Pulmonary artery endothelial cell (primary cell): ENCODE results near the gene TSPAN9. TPM values are rescaled to one million over a fixed set of nuclear protein-coding genes. Genes with fewer than 3 reads are reported as not detected.

ENCODE experiments used
- DNase-seq: peaks from one replicate; pipeline ENCODE4 v3.0.0-alpha.2; 2011; ENCODE audit warnings: low read depth, low spot score
- total RNA-seq: library from RNA; depleted of rRNA; stranded (reverse); fragments of >200 nt; gene quantifications from 2 replicates; pipeline ENCODE4 v1.2.3, GENCODE V29; 2014

The TSPAN9 gene
- total RNA-seq, 1 donor from 2014 or later: 65.0 TPM

DNA sequence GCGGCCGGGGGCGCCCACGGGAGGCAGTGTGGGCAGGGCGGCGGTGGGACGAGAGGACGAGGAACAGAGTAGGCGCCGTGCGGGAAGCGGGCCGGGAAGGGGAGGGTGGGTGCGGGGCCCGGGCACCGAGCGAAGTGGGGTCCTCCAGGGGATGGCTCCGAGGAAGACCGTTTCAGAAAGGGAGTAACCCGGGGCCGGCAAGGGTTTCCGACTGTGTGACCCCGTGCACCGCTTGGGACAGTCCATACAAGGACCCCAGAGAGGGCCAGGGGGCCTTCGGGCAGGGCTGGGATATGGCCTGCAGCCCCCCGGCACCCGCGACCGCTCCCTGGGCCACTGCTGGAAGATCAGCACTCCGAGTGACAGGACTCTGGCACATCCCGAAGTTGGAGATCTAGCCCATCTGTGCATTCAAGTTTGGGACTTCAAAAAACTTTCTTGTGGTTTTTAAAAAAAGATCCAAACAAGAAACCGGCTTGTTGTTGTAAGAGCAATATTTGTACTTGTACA, 448 bp downstream of the TSPAN9 start:
- DNase-seq: no peak

DNA sequence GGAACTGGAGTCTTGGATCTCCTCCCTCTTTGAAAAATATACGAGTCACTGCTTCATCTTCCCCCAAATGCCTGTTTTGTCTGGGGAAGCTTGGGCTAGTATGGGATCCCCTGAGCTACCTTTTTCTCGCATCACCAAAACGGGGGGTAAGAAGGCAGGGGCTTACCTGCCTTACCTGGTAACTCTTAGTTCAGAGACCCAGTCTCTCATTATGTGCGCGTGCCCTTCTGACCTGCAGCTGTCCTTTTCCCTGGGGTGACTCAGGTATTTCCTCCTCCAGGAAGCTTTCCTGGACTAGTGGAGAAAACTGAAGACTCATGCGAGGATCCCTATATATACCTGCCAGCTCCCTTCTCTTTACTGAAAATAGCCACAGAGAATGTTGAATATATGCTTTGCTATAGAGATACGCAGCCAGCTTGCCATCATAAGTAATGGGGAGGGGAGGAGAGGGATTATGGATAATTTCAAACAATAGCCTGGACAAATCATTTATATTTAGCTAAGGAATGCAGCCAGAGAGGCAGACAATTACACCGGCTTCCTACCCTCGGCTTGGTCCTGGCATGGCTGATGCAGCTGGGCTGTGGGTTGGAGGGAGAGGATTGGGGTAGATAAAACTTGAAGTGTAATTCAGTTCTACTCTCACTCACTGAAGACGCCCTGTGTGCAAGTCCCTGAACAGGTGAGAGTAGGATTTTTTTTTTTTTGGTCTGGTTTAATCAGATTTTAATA, 1.1 kb downstream of the TSPAN9 start:
- no peak for DNase-seq

DNA sequence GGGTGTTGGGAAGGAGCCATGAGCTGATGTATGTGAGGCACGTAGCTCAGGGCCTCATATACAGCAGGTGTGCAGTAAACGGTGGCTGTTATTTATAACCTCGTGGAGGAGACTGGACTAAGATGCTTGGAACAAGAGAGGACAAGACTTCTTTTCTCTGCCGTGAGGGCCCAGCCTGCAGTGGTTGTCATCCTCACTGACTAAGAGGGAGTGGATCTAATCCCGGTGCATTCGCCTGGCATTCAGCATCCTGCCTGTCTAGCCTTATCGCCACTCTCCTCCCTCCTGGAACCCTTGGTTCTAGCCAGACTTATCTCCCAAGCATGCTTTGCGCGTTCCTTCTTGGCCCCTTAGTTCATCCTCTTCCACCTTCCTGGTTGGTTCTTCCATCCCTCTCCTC, 3.9 kb downstream of the TSPAN9 start:
- no peak for DNase-seq

DNA sequence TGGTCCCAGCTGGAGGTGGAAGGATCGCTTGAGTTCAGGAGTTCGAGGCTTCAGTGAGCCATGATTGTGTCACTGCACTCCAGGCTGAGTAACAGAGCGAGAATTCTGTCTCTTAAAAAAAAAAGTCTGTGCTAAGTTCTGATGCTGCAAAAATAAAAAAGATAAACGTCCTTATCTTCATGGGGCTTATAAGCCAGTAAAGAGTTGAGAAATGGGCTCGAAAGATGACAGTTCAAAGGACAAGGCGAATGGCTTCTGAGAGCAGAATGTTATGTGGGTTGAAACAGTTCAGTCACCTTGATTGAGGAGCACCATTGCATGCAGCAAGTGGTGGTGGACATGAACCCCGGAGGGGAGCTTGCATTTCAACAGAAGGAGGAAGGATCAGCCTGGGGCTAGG, 4.7 kb downstream of the TSPAN9 start:
- no peak for DNase-seq

DNA sequence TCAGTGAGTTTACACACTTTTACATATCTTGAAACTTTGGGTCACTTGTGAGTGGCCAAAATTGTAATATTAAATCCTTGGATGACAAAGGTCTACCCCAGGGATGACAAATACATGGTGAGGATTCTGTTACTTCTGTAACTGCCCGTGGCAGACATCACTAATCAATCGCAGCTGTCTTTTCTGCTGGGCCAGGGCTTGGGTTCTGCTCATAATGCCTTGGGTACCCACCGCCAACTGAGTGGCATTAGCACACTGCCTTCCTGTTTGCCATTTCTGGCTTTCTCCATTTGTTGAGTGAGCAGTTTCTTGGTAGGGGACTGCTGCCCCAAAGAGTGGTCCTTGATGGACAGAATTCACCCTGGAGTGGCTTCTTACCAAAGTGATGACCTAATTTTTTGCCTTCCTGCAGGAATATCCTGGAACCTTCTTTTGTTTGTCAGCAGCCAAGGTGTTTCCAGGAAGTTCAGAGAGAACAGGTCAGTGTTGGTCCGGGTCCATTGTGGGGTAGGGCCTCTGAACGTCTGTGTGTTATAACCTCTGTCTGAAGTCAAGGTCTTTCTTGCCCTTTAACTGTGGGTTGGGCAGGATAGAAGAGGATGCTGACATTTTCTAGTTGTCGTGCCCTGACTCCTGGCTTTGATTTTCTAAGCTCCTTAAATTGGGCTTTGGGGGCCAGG, 6.2 kb downstream of the TSPAN9 start:
- no peak for DNase-seq

DNA sequence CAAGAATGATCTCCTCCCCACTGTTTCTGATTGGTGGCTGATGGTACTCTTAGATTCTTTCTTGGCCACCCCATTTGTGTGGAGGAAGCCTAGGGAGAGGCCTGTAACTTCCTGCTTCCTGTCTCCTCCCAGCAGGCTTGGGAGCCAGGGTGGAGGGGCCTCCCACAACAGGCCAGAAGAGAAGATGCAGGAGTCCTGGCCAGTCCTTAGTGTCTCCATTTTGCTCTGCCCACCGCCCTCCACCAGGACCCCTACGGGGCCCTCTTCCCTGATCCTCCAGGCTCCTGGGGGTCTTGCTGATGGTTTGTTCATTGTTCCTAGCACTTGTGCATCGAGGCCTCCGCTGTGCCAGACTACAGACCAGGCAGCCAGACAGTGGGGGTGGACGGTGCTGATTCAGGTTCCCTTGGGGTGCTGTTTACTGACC, 6.8 kb downstream of the TSPAN9 start:
- no peak for DNase-seq

DNA sequence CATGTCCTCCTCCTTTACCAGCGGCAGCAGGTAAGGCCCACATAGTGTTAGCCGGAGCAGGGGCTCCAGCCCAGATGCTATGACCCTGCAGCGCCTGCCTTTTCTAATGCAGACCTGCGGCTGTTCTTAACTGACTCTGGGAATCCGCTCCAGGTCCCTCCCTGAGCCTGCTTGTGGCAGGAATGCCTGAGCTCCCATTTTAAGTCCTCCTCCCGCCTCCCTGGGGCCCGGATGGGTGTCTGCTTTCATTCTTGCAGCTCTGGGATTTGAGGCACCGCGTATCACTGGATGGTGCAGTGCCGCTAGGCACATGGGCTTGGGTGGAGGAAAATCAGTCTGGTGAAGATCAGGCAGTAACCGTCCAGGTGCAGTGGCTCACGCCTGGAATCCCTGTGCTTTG, 7.6 kb downstream of the TSPAN9 start:
- DNase-seq: no peak

DNA sequence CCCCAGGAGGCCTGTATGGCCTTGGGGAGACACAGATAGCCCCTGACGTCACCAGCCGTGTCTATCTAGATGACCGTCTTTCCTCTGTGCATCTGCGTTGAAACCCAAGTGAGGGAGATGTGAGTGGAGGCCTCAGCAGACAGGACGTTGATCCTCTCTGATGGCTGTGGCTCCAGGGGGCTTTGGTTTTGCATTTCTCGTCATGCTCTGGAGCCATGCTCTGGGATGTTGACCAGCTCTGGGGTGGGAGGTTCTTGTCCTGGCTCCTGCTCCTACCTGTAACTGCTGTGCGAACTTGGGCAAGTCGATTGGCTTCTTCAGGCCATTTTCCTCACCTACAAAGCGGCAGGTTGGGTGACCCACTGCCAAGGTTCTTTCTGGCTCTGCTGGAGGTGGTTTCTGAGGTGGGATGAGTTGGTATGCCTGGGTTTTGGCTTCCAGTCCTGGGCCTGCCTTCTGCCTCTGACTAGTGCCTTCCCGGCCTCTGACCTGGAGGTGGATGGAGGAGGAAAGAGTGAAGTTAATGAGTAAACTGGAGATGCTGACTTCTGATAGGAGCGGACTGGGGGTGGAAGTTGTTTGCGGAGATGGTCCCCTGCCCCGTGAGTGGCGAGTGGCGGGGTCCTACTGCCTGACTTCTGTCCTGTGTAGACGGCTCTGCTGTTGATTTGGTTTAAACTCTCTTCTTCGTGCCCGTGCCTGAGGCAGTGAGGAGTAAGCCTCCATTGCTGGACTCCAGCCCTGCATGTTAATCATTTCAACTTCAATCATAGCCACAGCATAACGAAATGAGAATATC, 8.4 kb downstream of the TSPAN9 start:
- DNase-seq: no peak

DNA sequence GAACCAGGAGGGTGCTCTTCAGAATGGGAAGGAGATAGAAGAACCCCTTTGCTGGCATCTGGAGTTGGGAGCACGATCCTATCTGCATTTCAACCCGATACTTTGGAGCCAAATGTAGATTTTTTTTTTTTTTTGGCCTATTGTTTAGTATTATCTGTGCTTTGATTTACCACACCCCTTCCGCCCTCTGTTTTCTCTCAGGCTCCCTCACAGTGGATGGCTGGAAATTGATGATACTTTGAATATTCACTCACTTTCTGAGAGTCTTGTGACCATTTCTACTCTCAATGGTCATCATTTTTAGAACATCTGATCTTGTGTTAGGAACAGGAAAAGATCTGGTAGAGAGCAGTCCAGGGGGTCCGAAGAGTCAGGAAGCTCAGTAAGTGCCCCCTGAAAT, 9.0 kb downstream of the TSPAN9 start:
- no peak for DNase-seq

DNA sequence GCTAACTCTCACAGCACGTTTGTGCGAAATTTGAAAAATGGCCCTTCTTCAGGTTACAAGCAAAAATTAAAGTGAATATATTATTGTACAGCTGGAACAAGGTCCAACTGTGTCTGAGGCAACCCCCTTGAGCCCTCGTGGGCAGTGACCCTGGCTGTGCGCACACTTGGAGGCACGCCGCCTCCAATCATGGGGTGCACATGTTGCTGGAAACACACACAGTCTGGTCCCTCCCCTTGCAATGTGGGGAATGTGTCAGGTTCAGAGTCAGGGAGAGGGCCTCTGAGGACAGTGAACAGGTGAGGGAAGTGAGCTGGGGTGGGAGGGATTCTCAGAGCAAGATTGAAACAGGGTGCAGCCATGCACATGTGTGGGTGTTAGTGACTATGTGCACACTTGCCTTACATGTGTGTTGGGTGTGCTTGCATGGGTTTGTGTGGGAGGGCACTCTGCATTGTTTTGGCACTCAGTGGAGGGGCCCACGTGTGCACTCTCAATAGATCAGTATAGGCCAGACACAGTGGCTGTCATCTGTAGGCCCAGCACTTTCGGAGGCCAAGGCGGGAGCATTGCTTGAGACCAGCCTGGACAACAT, 9.6 kb downstream of the TSPAN9 start:
- DNase-seq: no peak

DNA sequence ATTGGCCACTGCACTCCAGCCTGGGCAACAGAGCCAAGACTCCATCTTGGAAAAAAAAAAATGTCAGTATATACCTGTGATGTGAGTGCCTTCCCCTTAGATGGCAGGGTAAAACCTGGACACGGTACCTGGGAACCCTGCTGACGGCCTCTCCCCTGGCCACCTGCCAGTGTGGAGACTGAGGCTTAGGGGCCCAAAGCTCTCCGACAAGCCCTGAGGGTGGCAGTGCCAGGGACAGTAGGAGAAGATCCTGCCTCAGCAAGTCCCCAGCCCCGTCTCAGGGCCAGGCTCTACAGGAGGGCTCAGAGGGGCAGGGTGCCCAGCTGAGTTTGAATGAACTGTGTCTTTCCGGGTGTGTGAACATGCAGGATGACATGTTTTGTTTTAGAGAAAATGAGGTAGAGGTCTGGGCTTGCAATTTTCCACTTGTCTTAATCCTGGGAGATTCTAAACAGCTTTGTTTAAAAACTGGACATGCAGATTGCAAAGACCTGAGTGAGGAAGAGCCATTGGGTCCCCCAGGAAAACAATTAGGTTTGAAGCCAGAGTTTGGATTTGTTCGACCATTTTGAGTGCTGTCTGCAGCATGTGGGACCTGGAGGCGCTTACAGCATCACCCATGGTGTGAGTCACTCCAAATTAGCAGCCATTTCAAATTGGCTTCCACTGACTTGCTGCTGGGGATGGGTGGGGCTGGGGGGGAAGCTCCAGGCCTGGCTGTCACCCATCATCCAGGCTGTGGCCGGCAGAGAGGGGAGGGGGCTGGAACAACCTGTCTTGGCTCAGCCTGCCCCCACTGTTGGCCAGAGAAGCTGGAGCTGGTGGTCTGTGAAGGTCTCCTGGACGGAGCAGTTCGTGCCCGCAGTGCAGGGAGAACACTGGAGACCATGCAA, 10.8 kb downstream of the TSPAN9 start:
- DNase-seq: no peak

DNA sequence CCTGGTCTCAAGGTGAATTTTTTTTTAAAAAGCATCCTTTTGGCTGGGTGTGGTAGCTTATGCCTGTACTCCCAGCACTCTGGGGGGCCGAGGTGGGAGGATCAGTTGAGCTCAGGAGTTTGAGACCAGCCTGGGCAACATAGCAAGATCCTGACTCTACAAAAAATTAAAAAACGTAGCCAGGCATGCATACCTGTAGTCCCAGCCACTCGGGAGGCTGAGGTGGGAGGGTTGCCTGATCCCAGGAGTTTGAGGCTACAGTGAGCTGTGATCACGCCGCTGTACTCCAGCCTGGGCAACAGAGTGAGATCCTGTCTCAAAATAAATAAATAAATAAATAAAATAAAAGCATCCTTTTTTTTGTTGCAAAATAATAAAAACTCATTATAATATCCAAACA, 12.4 kb downstream of the TSPAN9 start:
- no peak for DNase-seq

DNA sequence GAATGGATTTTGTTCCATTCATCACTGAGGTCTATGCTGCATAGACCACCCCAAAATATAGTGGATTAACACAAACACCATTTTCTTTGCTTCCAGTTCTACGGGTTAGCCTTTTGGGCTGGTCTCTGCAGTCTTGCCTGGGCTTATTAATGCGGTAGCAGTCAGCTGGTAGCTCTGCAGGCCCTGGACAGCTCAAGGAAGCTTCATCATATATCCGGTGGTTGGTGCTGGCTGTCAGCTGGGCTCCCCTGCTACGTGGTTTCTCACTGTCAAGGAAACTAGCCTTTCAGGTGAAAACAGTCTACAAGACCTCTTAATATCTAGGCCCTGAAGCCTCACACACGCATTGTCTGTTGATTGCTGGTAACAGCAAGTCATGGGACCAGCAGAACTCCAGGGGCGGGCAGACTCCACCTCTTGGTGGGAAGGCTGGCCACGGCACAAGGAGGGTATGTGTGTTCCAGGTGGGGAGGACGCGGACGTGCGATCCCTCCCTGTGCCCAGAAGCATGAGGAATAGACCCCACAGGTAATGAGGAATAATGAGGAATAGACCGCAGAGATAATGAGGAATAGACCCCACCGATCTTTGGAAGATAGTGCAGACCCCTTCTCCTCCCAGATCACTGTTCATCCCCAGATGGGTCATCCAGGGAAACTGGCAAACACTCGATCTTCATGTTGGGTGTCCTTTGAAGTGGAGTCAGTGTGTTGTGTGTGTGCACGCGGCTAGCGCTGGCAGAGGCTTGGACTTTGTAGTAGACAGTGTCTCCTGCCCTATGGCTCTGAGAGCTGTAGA, 13.3 kb downstream of the TSPAN9 start:
- no peak for DNase-seq

DNA sequence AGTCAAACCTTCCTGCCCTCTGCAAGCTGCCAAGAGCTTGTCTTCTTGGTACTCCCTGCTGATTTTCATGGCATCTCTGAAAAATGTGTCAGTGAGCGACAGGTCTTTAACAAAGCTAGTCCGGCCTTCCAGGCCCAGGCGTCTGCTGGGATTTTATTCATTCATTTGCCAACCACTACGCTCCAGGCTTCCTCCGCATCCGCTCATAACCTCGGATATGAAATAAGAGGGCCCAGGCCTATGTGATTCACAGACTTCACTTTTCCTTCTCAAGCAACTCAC, 13.8 kb downstream of the TSPAN9 start:
- DNase-seq: no peak

DNA sequence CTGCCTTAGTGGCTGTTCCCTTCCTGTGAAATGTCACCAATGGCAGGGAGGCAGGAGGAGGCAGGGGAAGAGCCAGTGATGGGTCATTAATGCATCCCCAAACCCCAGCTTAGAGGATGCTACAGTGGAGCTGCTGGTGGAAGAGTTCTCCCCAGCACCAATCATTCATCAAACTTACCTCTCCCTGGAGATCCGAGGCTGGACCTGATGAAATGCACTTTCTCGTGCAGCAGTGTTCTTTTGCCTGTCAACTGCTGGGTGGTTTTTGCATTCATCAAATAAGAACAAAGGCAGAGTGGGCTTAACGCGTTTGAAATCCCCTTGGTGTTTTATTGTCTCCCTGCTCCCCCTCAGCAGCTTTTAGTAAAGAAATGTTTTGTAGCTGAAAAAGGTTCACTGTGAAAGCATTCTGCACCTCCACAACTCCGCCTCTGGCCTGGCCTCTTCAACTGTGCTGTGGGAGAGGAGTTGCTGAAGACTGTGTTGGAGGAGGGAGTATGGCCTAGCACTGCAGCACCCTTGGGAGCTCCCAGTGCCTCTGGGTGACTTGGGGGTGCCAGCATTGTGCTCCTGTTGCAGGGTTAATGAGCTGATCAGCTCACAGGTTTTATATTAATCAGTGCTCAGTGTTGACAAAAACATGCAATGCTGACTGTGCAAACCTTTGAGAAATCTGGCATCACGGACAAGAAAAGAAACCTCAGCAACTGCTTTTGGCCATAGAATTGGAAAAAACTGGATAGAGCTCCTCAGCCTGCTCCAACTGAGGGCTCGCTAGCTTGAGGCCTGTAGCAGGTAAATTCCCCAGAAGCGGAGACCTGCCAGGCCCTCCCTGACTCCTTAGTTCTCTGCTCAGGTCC, 14.4 kb downstream of the TSPAN9 start:
- DNase-seq: no peak

DNA sequence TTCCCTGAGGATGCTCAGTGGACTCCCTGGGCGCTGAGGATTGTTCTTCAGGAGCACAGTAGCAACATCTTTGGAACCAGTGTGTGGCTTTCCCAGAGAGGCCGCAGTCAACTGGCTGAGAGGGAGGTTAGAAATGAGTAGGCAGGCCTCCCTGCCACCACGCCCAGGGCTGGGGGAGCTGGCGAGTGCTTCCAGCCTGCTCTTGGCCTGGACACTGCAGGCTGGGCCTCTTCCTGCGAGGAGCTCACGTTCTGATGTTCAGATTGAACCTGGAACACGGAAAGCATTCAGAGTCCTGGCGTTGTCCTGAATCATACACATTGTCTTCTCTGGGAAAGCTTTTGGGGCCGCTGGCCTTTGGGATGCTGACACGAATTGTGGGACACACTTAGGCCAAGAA, 15.6 kb downstream of the TSPAN9 start:
- DNase-seq: no peak

DNA sequence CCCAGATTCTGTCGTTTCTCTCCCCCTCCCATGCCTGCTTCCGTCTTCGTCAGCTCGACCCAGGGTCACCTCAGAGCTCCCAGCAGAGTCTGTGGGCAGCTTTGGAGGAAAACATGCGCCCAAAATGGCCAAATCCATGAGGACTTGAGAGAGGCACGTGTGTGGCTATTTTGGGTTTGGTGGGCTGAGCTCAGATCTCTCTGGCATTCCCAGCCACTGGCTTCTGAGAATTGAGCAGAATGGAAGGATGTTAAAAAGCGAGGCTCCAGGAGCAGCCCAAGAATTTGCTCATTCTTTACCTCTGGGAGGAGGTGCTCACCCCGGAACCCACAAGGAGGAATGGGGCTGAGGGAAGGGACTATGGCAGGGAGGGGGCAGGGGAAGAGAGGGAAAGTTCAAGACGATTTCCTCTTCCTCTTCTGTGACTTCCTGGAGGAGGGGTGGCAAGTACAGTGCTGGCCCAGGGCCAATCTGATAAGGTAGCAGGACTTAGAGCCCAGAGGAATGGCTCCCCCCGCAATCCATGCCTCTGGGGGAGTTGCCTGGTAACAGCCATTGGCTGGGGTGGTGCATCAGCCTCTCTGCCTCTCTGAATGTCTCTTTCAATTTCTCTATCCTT, 20.1 kb downstream of the TSPAN9 start:
- no peak for DNase-seq

DNA sequence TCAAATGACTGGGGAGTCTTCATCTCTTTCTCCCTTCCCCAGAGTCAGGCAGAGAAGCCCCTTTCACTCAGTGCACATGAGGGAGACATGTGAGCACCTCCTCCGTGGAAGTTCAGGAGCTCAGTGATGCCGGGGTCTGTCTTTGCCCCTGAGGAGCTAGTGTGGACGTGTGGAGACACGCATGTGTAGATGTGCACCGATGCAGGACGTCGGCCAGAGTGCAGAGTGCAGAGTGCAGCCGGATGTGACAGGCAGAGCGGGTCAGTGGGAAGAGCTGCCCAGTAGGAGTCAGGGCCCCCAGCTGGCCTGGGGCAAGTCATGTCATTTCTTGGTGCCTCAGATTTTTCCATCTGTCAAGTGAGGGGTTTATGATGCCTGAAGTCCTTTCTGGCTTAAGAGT, 20.7 kb downstream of the TSPAN9 start:
- DNase-seq: no peak

DNA sequence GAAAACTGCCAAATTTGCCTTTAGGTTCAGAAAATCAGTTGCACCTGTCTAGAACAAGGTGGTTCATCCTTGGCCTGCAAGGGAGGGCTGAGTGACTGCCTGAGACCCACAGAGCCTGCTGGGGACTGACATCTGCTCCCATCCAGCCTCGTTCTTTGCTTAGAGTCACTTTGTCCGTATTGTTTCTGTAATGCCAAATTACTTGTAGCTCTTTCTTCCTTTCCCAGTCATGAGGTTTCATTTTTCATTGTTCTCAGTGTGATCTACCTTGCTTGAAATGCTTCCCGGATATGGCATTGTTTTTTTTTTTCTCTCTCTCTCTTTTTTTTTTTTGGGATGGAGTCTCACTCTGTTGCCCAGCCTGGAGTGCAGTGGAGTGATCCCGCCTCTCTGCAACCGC, 21.3 kb downstream of the TSPAN9 start:
- DNase-seq: no peak
